Stimulated activated naive B cell treated with anti-CD40 and anti-IgM and Interleukin-4, amounts not matched to agents 10 μg/mL and 1 μg/mL and 100 μg/mL, for 72 hours (primary cell): ENCODE data around the gene CYP27A1.

ENCODE experiments used
- ATAC-seq, 2 donors: fragments of 150-1000 bp; cut with Tn5 transposase; replicated peaks; 2 replicates each; pipeline ENCODE4 v1.10.0; 2021; ENCODE audit warnings: moderate library complexity in 1 of 2
- DNase-seq: peaks from one replicate; pipeline ENCODE4 v3.0.0; 2021
- H3K27ac Mint-ChIP-seq: one replicate; pipeline ENCODE4 v1.8.0; 2022; ENCODE audit warnings: mild to moderate bottlenecking, mixed read lengths
- H3K27me3 Mint-ChIP-seq, 2 donors: one replicate each; pipeline ENCODE4 v1.8.0; 2022; ENCODE audit warnings: mixed read lengths in 2 of 2
- H3K36me3 Mint-ChIP-seq, 2 donors: one replicate each; pipeline ENCODE4 v1.8.0; 2022; ENCODE audit warnings: mixed read lengths in 2 of 2, mild to moderate bottlenecking in 1 of 2
- H3K4me1 Mint-ChIP-seq, 2 donors: one replicate each; pipeline ENCODE4 v1.8.0; 2022; ENCODE audit warnings: mixed read lengths in 2 of 2, mild to moderate bottlenecking in 1 of 2
- H3K4me3 Mint-ChIP-seq, 2 donors: one replicate each; pipeline ENCODE4 v1.8.0; 2022; ENCODE audit warnings: mild to moderate bottlenecking in 2 of 2, mixed read lengths in 2 of 2, moderate library complexity in 1 of 2
- H3K9me3 Mint-ChIP-seq, 2 donors: one replicate each; pipeline ENCODE4 v1.8.0; 2022; ENCODE audit warnings: mixed read lengths in 2 of 2, mild to moderate bottlenecking in 1 of 2

Gene CYP27A1

GRCh38 chr2:218810256-218810655 is 28.3 kb downstream of the CYP27A1 start:
- peaks cover under 1% of the 10 kb centered on the region in 2 donors for H3K9me3 Mint-ChIP-seq
- H3K27me3 Mint-ChIP-seq = peaks cover 32 to 49% of the 10 kb centered on the region in 2 donors
- no peak for ATAC-seq
- H3K27ac Mint-ChIP-seq = no peak overlapping the region
- DNase-seq = no peak
- no peak overlapping the region for H3K4me3 Mint-ChIP-seq
- H3K36me3 Mint-ChIP-seq = no peaks in the 10 kb centered on the region
- H3K4me1 Mint-ChIP-seq = peaks cover 0 to 3% of the 10 kb centered on the region in 2 donors

DNA sequence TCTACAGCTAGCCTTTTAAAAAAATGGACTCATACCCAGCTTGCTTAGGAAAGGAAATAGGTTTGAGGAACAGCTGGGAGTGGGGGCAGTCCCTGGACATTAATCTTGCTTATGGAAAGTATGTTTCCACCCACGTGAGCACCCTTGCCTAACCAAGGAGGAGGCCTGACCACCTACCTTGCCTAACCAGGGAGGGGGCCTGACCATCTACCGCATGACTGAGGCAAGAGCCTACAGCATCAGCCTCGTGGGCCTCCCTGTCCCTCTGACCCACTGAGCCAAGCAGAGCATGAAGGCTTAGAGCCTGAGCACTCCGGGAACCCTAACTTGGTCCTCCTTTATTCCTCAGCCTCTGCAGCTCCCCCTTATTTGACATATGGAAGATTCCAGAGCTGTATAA is 29.4 kb downstream of the CYP27A1 start:
- peak overlapping the region; percentile 39 for H3K27ac Mint-ChIP-seq
- no peak for DNase-seq
- ATAC-seq = peak in 1 of 2 donors; percentile 39
- no peak overlapping the region for H3K4me3 Mint-ChIP-seq
- no peaks in the 10 kb centered on the region for H3K36me3 Mint-ChIP-seq
- peaks cover 0 to 3% of the 10 kb centered on the region in 2 donors for H3K4me1 Mint-ChIP-seq
- no peaks in the 10 kb centered on the region for H3K9me3 Mint-ChIP-seq
- peaks cover 29 to 50% of the 10 kb centered on the region in 2 donors for H3K27me3 Mint-ChIP-seq

DNA sequence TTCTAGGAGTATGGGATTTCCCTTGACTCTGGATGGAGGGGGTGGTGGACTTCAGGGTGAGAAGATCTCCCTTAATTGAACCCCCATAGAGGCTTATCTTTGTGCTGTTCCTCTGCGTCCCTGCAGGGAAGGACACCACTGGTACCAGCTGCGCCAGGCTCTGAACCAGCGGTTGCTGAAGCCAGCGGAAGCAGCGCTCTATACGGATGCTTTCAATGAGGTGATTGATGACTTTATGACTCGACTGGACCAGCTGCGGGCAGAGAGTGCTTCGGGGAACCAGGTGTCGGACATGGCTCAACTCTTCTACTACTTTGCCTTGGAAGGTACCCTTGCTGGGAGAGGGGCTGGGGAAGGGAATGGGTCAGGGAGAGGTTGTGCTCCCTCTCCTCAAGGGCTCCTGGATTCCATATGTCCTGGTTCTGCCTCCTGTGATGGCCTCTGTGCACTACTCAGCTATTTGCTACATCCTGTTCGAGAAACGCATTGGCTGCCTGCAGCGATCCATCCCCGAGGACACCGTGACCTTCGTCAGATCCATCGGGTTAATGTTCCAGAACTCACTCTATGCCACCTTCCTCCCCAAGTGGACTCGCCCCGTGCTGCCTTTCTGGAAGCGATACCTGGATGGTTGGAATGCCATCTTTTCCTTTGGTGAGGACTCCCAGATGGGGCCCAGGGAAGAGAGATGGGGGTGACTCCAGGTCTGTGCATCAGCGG is 30.3 kb downstream of the CYP27A1 start:
- no peak overlapping the region for H3K4me3 Mint-ChIP-seq
- H3K9me3 Mint-ChIP-seq = no peaks in the 10 kb centered on the region
- H3K27ac Mint-ChIP-seq = no peak overlapping the region
- no peak for DNase-seq
- H3K36me3 Mint-ChIP-seq = no peaks in the 10 kb centered on the region
- ATAC-seq = no peak
- peaks cover 30 to 57% of the 10 kb centered on the region in 2 donors for H3K27me3 Mint-ChIP-seq
- peaks cover 0 to 3% of the 10 kb centered on the region in 2 donors for H3K4me1 Mint-ChIP-seq

- no peak for ATAC-seq
- no peak overlapping the region for H3K4me3 Mint-ChIP-seq
- H3K9me3 Mint-ChIP-seq = no peaks in the 10 kb centered on the region
- peaks cover 0 to 3% of the 10 kb centered on the region in 2 donors for H3K4me1 Mint-ChIP-seq
- H3K27ac Mint-ChIP-seq = no peak overlapping the region
- H3K27me3 Mint-ChIP-seq = peaks cover 36 to 57% of the 10 kb centered on the region in 2 donors
- no peak for DNase-seq
- H3K36me3 Mint-ChIP-seq = no peaks in the 10 kb centered on the region
Observed at GRCh38 chr2:218812861-218813260, 30.9 kb downstream of the CYP27A1 start.

- Mint-ChIP-seq H3K36me3 (no peaks in the 10 kb centered on the region), H3K27me3 (peaks cover 32 to 55% of the 10 kb centered on the region in 2 donors), H3K27ac (no peak overlapping the region), H3K9me3 (no peaks in the 10 kb centered on the region), H3K4me1 (peaks cover 0 to 3% of the 10 kb centered on the region in 2 donors), H3K4me3 (no peak overlapping the region)
- DNase-seq (no peak), ATAC-seq (no peak)
Observed at GRCh38 chr2:218813771-218814460, 32.0 kb downstream of the CYP27A1 start.

DNA sequence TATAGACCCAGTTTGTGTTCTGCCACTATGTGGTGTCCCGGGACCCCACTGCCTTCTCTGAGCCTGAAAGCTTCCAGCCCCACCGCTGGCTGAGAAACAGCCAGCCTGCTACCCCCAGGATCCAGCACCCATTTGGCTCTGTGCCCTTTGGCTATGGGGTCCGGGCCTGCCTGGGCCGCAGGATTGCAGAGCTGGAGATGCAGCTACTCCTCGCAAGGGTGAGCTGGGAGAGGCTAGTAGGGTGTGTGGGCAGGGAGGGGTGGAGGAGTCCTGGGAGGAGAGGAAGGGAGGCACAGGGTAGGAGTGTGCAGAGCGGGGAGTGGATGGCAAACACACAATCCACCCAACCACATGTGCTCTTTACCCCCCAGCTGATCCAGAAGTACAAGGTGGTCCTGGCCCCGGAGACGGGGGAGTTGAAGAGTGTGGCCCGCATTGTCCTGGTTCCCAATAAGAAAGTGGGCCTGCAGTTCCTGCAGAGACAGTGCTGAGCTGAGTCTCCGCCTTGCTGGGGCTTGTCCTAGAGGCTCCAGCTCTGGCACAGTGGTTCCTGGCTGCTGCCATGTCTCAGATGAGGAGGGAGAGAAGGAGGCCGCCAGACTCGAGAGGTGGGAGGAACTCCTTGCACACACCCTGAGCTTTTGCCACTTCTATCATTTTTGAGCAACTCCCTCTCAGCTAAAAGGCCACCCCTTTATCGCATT is 32.7 kb downstream of the CYP27A1 start:
- H3K36me3 Mint-ChIP-seq = no peaks in the 10 kb centered on the region
- no peak overlapping the region for H3K27ac Mint-ChIP-seq
- H3K9me3 Mint-ChIP-seq = no peaks in the 10 kb centered on the region
- H3K4me1 Mint-ChIP-seq = peaks cover 0 to 3% of the 10 kb centered on the region in 2 donors
- H3K4me3 Mint-ChIP-seq = no peak overlapping the region
- H3K27me3 Mint-ChIP-seq = peaks cover 24 to 48% of the 10 kb centered on the region in 2 donors
- ATAC-seq (no peak), DNase-seq (no peak)

DNA sequence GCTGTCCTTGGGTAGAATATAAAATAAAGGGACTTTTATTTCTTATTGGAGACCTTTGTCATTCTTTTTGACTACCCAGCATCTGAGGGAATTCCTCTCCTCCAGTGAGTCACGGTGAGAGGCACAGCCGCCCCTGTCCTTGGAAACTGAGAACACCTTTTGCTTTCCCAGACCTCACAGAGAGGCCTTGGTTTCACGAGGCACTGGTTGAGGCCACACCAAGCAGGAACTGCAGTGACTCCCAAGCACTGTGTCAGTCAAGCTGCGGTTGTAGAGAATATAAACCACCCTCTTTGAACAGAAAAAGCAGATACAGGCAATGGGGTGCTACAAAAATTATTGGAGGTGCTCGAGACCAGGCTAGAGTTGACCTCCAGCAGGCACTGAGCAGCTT is 33.3 kb downstream of the CYP27A1 start:
- no peaks in the 10 kb centered on the region for H3K36me3 Mint-ChIP-seq
- H3K27me3 Mint-ChIP-seq = peaks cover 24 to 45% of the 10 kb centered on the region in 2 donors
- H3K9me3 Mint-ChIP-seq = no peaks in the 10 kb centered on the region
- DNase-seq = no peak
- H3K4me1 Mint-ChIP-seq = peaks cover 0 to 3% of the 10 kb centered on the region in 2 donors
- H3K27ac Mint-ChIP-seq = no peak overlapping the region
- no peak for ATAC-seq
- H3K4me3 Mint-ChIP-seq = no peak overlapping the region

DNA sequence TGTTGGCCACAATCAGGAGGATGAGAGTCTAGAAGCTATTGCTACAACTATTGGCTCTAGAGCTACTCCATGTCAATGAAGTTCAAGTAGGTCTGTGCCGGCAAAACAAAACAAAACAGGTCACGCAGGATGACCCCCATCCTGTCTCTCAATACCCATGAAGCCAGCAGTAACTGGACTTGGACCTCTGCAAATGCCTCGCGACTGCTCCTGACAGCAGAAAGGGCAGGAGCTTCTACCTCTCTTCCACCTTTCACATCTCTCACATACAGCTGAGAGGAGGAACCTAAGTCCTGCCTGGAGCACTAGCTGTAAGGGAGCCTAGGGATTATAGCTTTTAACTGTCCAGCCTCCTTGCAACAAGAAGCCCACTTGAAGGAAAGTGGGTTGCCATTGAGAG is 33.7 kb downstream of the CYP27A1 start:
- H3K9me3 Mint-ChIP-seq = no peaks in the 10 kb centered on the region

GRCh38 chr2:218816561-218817011 is 34.6 kb downstream of the CYP27A1 start:
- no peaks in the 10 kb centered on the region for H3K9me3 Mint-ChIP-seq
- DNase-seq (no peak), ATAC-seq (no peak)
- peaks cover 0 to under 1% of the 10 kb centered on the region in 2 donors for H3K4me1 Mint-ChIP-seq
- H3K36me3 Mint-ChIP-seq = no peaks in the 10 kb centered on the region
- H3K4me3 Mint-ChIP-seq = no peak overlapping the region
- H3K27ac Mint-ChIP-seq = no peak overlapping the region
- H3K27me3 Mint-ChIP-seq = peaks cover 30 to 50% of the 10 kb centered on the region in 2 donors

More for the DNA sequence above, 33.7 kb downstream of the CYP27A1 start:
- DNase-seq (no peak), ATAC-seq (no peak)
- Mint-ChIP-seq H3K36me3 (no peaks in the 10 kb centered on the region), H3K4me1 (peaks cover 0 to 3% of the 10 kb centered on the region in 2 donors), H3K4me3 (no peak overlapping the region), H3K27ac (no peak overlapping the region), H3K27me3 (peaks cover 24 to 48% of the 10 kb centered on the region in 2 donors)

GRCh38 chr2:218819093-218819492 is 37.1 kb downstream of the CYP27A1 start:
- no peaks in the 10 kb centered on the region for H3K36me3 Mint-ChIP-seq
- H3K4me3 Mint-ChIP-seq = no peak overlapping the region
- no peaks in the 10 kb centered on the region for H3K9me3 Mint-ChIP-seq
- DNase-seq = no peak
- H3K27me3 Mint-ChIP-seq = peaks cover 27 to 40% of the 10 kb centered on the region in 2 donors
- no peak for ATAC-seq
- no peak overlapping the region for H3K27ac Mint-ChIP-seq
- no peaks in the 10 kb centered on the region for H3K4me1 Mint-ChIP-seq

DNA sequence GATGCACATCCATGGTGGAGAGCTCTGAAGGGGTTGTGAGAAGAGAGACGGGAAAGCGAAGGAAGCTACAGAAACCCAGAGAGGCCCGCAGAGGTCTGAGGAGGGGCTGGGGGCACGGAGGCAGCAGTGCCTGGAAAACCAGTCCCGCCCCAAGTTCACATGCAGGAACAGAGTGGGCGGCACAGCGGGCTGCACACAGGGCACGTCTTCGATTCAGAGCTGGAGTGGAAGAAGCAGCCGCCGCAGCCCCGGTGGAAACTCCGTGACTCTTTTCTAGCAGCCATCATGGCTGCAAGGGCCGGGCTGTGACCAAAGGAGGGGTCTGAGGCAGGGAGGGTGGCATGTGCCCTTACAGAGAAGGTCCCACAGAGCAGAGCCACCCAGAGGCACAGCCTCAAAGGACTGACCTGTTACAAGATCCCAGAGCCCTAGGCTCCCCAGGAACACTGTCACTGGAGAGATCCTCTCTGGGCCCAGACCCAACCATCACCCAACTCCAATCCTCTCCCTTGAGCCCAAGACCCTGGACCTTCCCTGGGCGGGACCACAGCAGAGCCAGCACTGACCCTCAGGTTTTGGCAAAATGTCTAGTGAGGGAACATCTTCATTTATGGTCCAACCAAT is 38.9 kb downstream of the CYP27A1 start:
- H3K36me3 Mint-ChIP-seq = no peaks in the 10 kb centered on the region
- DNase-seq = no peak

DNA sequence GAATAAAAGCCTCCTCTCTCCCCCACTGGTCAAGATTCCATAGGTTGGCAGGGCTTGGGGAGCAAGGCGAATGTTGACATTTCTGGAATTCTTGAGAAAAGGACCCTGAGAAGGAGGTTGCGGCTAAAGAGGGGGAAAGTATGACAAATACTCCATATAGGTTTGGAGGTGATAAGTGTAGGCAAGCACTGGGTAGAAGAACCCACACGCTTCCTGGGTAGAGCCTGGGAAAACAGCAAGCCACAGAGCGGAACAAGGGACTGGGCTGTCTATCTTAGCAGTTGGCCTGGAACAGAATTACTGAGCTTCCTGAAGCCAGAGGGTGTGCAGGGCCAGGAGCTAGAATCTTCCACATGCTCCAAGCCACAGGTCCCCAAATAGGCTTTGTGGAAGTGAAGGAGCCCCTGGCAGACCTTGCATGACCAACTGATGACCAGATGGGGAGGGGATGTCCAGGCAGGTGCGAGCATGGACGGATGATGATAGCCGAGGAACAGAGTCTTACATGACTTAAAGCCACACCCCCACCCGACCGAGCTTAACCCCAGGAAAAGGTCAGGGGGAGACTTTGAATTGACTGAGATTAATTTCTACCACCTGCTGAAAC is 39.8 kb downstream of the CYP27A1 start:
- Mint-ChIP-seq H3K27me3 (peaks cover 27 to 34% of the 10 kb centered on the region in 2 donors), H3K4me1 (no peaks in the 10 kb centered on the region), H3K4me3 (no peak overlapping the region), H3K9me3 (no peaks in the 10 kb centered on the region), H3K27ac (no peak overlapping the region), H3K36me3 (no peaks in the 10 kb centered on the region)
- DNase-seq (no peak), ATAC-seq (no peak)

More for the DNA sequence above, 38.9 kb downstream of the CYP27A1 start:
- no peaks in the 10 kb centered on the region for H3K4me1 Mint-ChIP-seq
- no peaks in the 10 kb centered on the region for H3K9me3 Mint-ChIP-seq
- H3K4me3 Mint-ChIP-seq = no peak overlapping the region
- H3K27me3 Mint-ChIP-seq = peaks cover 26 to 35% of the 10 kb centered on the region in 2 donors
- ATAC-seq = no peak
- no peak overlapping the region for H3K27ac Mint-ChIP-seq

GRCh38 chr2:218822622-218823021 is 40.7 kb downstream of the CYP27A1 start:
- no peak overlapping the region for H3K27ac Mint-ChIP-seq
- H3K36me3 Mint-ChIP-seq = no peaks in the 10 kb centered on the region
- H3K27me3 Mint-ChIP-seq = peaks cover 31 to 38% of the 10 kb centered on the region in 2 donors
- DNase-seq = no peak
- no peak overlapping the region for H3K4me3 Mint-ChIP-seq
- no peak for ATAC-seq
- no peaks in the 10 kb centered on the region for H3K9me3 Mint-ChIP-seq
- H3K4me1 Mint-ChIP-seq = peaks cover 0 to 2% of the 10 kb centered on the region in 2 donors
